Stimulated activated CD8-positive, alpha-beta memory T cell treated with anti-CD3 and anti-CD28 coated beads, Interleukin-7, amount 100 ng/mL, for 48 hours (primary cell): ENCODE measurements around the gene RRBP1.
A peak's percentile ranks its signal among the peaks of the same experiment; 100 is the strongest.

Source experiments
- DNase-seq, 2 donors: peaks; one replicate each; pipeline ENCODE4 v3.0.0-alpha.2; 2020; ENCODE audit warnings: low read depth in 1 of 2; ENCODE audit errors: extremely low read depth in 1 of 2

The RRBP1 gene

DNA sequence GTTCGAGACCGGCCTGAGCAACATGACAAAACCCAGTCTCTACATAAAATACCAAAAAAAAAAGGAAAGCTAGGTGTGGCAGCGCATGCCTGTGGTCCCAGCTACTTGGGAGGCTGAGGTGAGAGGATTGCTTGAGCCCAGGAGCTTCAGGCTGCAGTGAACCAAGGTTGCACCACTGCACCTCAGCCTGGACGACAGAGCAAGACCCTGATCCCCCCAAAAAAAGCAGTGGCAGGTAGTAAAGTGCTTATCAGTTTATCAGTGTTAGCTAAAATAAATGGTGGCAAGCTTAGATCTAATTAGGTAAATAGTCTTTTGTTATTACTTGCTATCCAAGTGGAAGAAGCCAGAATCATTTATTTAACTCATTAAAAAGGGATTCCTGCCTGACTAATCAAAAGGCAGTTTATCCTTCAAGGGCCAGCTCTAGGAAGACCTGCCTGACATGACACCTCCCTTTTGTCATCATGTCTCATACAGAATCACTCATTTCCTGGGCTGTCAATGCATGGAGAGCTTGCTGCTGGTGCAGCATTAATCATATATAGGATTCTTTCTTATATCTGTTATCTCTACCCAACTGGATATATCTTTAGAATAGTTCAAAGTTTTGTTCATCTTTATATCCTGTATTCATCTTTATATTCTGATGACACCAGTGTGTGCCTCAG lies 102.5 kb downstream of the RRBP1 start:
- DNase-seq, result no peak

DNA sequence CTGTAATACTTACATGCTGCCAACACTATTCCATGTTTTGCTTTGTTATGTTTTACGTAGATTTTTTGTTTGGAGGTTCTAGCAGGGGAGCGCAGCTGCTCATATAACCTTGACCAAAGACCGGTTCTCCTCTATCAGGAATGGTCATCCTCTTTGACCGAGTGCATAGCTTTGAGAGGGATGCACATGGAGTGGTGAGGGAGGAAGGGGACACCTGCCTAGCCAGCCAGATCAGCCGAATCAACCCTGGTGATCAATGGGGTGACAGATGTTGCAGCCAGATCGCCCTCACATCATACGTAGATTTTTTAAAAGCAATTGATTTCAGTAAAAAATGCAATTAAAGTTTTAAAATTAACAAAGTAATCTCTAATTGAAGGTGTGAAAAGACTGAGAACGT lies 105.8 kb downstream of the RRBP1 start:
- DNase-seq, result no peak

DNA sequence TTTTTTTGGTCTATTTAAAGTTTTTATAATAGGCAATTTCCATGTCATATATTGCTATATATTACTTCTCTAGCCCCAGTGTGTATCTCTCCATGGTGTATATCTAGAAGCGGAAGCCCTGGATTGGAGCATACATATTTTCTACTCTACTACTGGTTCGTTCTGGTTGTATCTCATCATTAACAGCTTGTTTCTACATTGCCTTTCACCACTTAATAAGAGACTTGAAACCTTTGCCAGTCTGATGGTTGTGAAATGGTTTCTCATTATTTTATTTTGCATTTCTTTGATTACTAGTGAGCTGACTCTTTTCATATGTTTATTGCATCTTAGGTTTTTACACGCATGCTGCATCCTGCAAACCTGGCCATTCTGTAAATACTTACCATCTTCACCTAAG lies 108.6 kb downstream of the RRBP1 start:
- DNase-seq, result no peak

- no peak for DNase-seq
Observed at GRCh38 chr20:17572034-17572638, 109.9 kb downstream of the RRBP1 start.

DNA sequence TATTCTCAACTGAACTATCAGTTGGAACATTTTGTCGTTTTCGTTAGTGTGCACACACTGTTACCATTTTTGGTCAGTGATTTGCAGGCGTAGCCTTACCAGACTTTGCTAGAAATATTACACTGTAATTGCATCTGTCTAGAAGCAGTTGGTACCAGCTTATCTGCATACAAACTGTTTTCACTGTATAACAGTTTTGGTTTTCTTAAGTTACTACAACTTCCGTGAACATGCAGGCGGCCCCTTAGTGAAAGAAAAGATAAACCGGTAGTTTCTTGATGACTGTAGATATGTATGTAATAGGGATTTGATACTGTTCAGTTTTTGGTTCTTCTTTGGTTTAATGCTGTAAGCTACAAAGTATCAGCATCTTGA lies 110.9 kb downstream of the RRBP1 start:
- no peak for DNase-seq

DNA sequence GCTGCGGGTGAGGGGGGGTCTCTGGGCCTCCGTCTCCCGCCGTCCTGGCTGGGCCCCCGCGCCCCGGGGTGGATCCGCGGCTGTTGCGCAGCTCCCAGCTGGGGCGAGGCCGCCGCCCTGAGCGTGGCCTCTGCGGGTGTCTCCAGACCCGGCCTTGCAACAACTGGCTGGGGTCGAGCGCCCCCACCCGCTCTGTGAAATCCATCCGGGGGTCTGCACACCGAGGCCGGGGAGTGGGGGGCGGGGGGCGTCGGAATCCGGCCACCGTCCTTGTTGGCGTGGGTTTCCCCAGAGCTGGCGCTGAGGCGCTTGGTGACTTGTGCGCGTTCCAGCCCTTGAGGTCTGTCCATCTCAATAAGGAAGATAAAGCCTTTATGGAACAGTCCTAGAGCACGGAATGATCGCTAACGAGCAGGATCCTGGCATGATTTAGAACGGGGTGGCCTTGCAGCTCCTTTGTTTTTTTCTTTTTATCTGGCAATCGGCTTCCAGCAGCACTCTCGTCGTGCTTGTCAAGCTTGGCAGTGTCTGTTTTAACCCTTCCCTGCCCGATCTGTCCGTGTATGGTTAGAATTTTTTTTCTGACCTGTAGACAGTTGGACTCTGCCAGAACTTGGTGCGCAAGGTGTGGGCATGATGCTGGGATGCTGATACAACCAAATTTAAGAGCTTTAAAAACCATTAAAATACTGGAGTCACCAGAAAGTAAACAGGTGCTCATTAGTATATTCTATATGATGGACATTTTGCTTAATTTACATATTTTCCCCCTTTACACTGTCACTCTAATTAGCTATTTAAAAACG lies 111.5 kb downstream of the RRBP1 start:
- no peak for DNase-seq

DNA sequence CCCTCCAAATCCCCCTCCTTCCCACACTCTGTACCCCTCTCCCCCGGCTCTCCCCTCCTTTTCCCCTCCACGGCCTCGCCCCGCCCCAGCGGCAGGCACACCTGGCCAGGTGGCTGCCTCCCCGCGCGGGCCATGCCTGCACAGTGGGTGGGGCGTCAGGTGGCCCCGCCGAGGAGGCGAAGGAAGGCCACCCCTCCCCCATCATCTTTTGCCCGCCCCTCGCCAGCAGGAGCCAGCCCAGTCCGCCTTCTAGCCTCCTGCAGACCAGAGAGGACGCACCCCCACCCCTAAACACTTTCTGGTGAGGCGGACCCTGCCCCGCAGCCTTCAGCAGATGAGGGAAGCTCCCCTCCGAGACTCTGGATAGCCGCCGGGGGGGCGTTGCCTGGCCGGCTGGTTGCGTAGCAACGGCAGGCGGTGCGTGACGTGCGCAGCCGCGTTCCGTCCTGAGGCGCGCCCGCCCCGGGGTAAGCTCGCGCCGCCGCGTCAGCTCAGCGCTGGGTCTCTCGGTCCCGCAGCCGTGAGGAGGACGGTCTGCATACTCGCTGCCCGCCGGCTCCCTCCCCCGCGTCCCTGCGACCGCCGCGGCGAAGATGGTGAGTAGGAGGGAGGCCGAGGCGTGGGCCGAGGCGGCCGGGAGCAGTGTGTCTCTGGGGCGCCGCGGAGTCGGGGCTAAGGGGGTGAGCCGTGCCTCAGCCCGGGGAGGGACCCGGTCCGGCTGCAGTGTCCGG lies 112.3 kb downstream of the RRBP1 start, which contains the start of gene DSTN:
TSS of gene DSTN (plus strand) at position 460 of the 731 bp plus-strand sequence. CDS start at position 594, 134 bp downstream.
- DNase-seq, result peak; percentile 74 to 76

GRCh38 chr20:17568972-17569521 lies 113.0 kb downstream of the RRBP1 start:
- DNase-seq, result no peak

GRCh38 chr20:17568045-17568788 lies 113.8 kb downstream of the RRBP1 start:
- DNase-seq, result no peak

DNA sequence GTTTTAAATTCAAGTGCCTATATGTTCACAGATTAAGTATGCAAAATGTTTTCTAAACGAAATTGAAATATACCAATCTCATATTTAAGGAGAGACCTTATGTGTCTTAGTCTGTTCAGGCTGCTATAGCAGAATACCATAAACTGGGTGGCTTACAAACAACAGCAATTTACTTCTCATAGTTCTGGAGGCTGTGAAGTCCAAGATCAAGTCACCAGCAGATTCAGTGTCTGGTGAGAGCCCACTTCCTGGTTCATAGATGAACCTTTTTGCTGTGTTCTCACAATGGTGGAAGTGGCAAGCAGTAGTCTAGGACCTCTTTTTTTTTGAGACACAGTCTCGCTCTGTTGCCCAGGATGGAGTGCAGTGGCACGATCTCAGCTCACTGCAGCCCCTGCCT lies 115.7 kb downstream of the RRBP1 start:
- DNase-seq, result no peak

GRCh38 chr20:17565169-17565845 lies 116.7 kb downstream of the RRBP1 start:
- no peak for DNase-seq
